ENCODE data around the gene IQGAP1. TPM values are rescaled to one million over a fixed set of nuclear protein-coding genes. Genes with fewer than 3 reads are reported as not detected.

The IQGAP1 gene
- total and polyA plus RNA-seq, 2 of the 13 experiments (the other 11 are each of a cell fraction or from before 2014, with no cell fraction given), result 29.5 to 37.9 TPM

GRCh38 chr15:90529011-90529370 is 140.9 kb downstream of the IQGAP1 start (continued):
- TF ChIP-seq ZNF687 (CRISPR knock-in tag; IDR thresholded peaks at IDR 0.05) (peak; percentile 2; the same call in 1 of the 2 replicates), NR2F1 (CRISPR knock-in tag; IDR thresholded peaks at IDR 0.05) (no peak), ZNF770 (CRISPR knock-in tag; IDR thresholded peaks at IDR 0.05) (peak; percentile 97), THAP11 (CRISPR knock-in tag; IDR thresholded peaks at IDR 0.05) (no peak), UBTF (CRISPR knock-in tag; IDR thresholded peaks at IDR 0.05) (peak; percentile 34; the same call in 1 of the 2 replicates)

All from HepG2 (cell line).